ENCODE results near the gene CYP20A1.

DNA sequence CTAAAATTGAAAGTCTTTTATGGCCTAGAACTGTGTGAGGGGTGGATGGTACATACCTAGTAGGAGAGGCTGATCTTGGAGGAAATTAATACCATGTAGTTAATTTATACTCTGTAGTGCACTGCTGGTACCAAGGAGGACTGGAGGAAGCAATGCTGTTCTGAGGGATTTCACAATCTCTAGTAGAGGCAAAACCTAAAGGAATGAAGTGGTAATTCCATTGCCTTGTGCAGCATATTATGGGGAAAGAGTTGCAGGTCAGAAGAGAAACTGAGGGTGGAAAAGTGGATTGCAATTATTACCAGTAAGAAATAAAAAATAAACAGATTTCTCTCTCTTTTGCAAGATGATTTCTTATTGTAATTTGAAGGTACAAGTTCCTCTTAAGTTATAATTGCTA is 91.6 kb downstream of the CYP20A1 start:
- TF ChIP-seq SIN3A (IDR thresholded peaks at IDR 0.05; ENCODE audit: borderline replicate concordance, insufficient read depth, low read length) (no peak), TAF1 (IDR thresholded peaks at IDR 0.05; ENCODE audit: borderline replicate concordance, insufficient read depth, low read length) (no peak), POLR2AphosphoS5 (IDR thresholded peaks at IDR 0.05; ENCODE audit: low read depth, low read length) (no peak), FOXP2 (optimal IDR thresholded peaks at IDR 0.05; ENCODE audit: borderline replicate concordance, extremely low read depth, extremely low read length, insufficient read depth) (no peak)
- TF ChIP-seq, protein P1, sequence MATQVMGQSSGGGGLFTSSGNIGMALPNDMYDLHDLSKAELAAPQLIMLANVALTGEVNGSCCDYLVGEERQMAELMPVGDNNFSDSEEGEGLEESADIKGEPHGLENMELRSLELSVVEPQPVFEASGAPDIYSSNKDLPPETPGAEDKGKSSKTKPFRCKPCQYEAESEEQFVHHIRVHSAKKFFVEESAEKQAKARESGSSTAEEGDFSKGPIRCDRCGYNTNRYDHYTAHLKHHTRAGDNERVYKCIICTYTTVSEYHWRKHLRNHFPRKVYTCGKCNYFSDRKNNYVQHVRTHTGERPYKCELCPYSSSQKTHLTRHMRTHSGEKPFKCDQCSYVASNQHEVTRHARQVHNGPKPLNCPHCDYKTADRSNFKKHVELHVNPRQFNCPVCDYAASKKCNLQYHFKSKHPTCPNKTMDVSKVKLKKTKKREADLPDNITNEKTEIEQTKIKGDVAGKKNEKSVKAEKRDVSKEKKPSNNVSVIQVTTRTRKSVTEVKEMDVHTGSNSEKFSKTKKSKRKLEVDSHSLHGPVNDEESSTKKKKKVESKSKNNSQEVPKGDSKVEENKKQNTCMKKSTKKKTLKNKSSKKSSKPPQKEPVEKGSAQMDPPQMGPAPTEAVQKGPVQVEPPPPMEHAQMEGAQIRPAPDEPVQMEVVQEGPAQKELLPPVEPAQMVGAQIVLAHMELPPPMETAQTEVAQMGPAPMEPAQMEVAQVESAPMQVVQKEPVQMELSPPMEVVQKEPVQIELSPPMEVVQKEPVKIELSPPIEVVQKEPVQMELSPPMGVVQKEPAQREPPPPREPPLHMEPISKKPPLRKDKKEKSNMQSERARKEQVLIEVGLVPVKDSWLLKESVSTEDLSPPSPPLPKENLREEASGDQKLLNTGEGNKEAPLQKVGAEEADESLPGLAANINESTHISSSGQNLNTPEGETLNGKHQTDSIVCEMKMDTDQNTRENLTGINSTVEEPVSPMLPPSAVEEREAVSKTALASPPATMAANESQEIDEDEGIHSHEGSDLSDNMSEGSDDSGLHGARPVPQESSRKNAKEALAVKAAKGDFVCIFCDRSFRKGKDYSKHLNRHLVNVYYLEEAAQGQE (IDR thresholded peaks at IDR 0.05; ENCODE audit: insufficient read depth in 1 of 2, low read depth in 2 of 2, low read length in 2 of 2) = no peak
